Type B pancreatic cell (in vitro differentiated cells): ENCODE measurements around the gene FREY1. TPM values are rescaled to one million over a fixed set of nuclear protein-coding genes. Genes with fewer than 3 reads are reported as not detected.

Experiments
- DNase-seq: peaks from one replicate; pipeline ENCODE4 v3.0.0; 2021; ENCODE audit warnings: mixed read lengths; ENCODE audit not compliant: unreplicated experiment; ENCODE audit errors: extremely low spot score
- H3K27ac Mint-ChIP-seq: 2 replicates; pipeline ENCODE4 v1.8.0; 2021; ENCODE audit warnings: mild to moderate bottlenecking, mixed read lengths
- H3K27me3 Mint-ChIP-seq: 2 replicates; pipeline ENCODE4 v1.8.0; 2021; ENCODE audit warnings: mixed read lengths
- H3K36me3 Mint-ChIP-seq: 2 replicates; pipeline ENCODE4 v1.8.0; 2021; ENCODE audit warnings: mixed read lengths
- H3K4me1 Mint-ChIP-seq: one replicate; pipeline ENCODE4 v1.8.0; 2021; ENCODE audit warnings: mixed read lengths; ENCODE audit not compliant: unreplicated experiment
- H3K4me3 Mint-ChIP-seq: 2 replicates; pipeline ENCODE4 v1.8.0; 2021; ENCODE audit warnings: mild to moderate bottlenecking, mixed read lengths
- H3K9me3 Mint-ChIP-seq: 2 replicates; pipeline ENCODE4 v1.8.0; 2021; ENCODE audit warnings: mixed read lengths
- total RNA-seq: library from RNA; stranded (reverse); gene quantifications from 2 replicates; pipeline ENCODE4 v1.2.1, GENCODE V29; 2021; ENCODE audit warnings: low replicate concordance
- TF ChIP-seq, protein P1 (sequence below): fragments of 200-600 bp; sonication (generic); conservative IDR thresholded peaks from 2 replicates; pipeline ENCODE4 v1.5.0; 2021; ENCODE audit warnings: antibody characterized with exemption, mild to moderate bottlenecking

FREY1 gene
- total RNA-seq, 1 donor from 2014 or later, result 1.4 TPM

DNA sequence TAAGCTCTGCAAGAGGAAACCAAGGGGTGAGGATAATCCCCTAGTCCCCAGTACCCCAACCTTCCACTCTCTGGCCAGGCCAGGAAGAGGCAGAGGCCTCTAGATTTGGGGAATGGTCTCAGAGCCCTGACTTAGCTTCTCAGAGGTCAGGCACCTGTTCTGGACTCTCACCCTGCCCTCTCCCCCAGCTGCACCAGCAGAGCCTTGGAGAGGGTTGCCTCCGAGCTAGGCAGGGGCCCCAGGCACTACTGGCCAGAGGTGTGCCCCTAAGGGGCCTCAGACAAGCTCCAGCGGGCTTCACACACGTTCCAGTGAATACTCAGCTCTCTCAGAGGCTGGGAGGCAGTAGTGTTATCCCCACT is 8.0 kb downstream of the FREY1 start:
- no peak for DNase-seq
- H3K36me3 Mint-ChIP-seq, result no peaks in the 10 kb centered on the region
- peak overlapping the region; percentile 83 for H3K4me3 Mint-ChIP-seq
- no peaks in the 10 kb centered on the region for H3K27me3 Mint-ChIP-seq
- TF ChIP-seq, protein P1, sequence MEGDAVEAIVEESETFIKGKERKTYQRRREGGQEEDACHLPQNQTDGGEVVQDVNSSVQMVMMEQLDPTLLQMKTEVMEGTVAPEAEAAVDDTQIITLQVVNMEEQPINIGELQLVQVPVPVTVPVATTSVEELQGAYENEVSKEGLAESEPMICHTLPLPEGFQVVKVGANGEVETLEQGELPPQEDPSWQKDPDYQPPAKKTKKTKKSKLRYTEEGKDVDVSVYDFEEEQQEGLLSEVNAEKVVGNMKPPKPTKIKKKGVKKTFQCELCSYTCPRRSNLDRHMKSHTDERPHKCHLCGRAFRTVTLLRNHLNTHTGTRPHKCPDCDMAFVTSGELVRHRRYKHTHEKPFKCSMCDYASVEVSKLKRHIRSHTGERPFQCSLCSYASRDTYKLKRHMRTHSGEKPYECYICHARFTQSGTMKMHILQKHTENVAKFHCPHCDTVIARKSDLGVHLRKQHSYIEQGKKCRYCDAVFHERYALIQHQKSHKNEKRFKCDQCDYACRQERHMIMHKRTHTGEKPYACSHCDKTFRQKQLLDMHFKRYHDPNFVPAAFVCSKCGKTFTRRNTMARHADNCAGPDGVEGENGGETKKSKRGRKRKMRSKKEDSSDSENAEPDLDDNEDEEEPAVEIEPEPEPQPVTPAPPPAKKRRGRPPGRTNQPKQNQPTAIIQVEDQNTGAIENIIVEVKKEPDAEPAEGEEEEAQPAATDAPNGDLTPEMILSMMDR, result no peak
- peaks cover 7% of the 10 kb centered on the region for H3K4me1 Mint-ChIP-seq
- H3K9me3 Mint-ChIP-seq, result no peaks in the 10 kb centered on the region
- peak overlapping the region; percentile 56 for H3K27ac Mint-ChIP-seq

DNA sequence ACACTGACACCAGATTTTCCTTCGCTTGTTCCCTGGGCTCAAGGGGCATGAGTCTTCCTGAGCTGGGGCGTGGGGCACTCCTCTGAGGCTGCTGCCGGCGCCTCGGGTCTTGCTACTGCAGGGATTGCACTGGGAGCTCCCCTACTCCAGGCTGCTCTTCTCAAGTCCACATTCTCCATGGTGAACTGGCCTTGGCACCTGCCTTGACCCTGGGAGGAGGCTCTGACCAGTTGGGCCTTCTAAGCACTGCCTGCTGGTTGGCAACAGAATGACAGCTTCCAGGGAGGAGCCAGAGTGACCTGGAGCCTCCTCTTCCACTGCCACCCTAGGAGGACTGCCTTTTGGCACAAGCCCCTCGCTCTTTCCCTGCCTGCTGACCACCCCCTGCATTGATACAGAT is 9.5 kb downstream of the FREY1 start:
- Mint-ChIP-seq H3K4me3 (no peak overlapping the region), H3K9me3 (no peaks in the 10 kb centered on the region), H3K27ac (no peak overlapping the region), H3K36me3 (no peaks in the 10 kb centered on the region), H3K4me1 (peaks cover 12% of the 10 kb centered on the region), H3K27me3 (no peaks in the 10 kb centered on the region)
- no peak for DNase-seq
- TF ChIP-seq, protein P1, result no peak

DNA sequence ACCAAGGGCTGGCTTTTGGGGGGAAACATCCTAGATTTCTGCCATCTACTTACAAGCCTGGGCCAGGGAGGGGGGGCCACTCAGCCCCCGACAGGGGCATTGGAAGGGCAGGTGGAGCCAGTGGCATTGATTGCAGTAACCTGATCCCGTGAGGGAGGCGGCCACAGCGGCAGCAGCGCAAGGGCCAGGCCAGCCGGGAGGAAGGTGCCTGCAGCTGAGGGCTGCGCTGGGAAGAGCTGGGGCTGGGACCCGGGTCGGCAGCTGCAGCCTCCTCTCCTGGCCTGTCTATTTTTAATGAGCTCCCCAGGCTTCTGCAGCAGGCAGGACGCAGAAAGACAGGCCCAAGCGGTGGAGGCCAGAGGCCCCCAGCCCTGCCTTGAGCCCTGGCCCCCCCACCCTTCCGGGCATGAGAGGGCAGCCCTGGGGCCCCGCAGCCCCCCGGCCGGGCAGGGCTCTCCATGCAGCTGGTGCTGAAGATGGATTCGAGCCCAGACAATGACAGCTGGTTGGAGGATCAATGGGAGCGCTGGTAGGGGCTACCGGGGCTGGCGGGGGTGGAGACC is 10.6 kb downstream of the FREY1 start:
- Mint-ChIP-seq H3K27me3 (no peaks in the 10 kb centered on the region), H3K9me3 (no peaks in the 10 kb centered on the region), H3K36me3 (no peaks in the 10 kb centered on the region), H3K27ac (no peak overlapping the region), H3K4me3 (no peak overlapping the region), H3K4me1 (peaks cover 12% of the 10 kb centered on the region)
- DNase-seq, result no peak
- TF ChIP-seq, protein P1, result no peak

DNA sequence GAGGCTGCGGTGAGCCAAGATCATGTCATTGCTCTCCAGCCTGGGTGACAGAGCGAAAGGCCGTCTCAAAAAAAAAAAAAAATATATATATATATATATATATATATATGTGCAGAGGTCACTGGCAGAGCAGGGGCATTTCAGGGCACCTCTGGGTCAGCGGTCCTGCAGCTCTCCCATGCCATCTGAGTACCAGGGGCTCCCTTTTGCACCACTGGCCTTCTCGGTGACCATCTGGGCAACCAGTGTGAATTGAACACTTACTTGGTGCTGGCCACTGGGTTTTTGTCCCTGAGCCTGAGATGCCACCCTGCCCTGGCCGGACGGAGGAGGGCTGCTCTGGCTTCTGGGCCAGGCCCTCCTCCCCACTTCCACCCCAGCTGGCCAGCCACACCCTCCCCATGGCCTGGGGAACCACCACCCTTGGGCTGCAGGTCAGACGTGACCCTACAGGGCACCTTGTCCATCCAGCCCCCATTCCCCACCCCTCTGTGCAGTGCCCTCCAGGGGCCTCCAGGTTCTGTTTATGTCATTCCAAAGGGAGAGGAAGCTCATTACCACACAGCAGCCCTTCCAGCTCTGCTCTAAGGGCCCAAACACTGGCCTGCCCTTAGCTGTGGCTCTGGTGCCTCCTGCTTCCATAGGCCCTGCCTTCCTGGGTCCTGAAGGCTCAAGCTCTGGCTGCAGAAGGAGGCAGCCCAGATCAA is 11.4 kb downstream of the FREY1 start:
- no peak overlapping the region for H3K4me3 Mint-ChIP-seq
- H3K36me3 Mint-ChIP-seq, result no peaks in the 10 kb centered on the region
- DNase-seq, result no peak
- no peak overlapping the region for H3K27ac Mint-ChIP-seq
- H3K27me3 Mint-ChIP-seq, result no peaks in the 10 kb centered on the region
- no peaks in the 10 kb centered on the region for H3K9me3 Mint-ChIP-seq
- TF ChIP-seq, protein P1, result no peak
- peaks cover 11% of the 10 kb centered on the region for H3K4me1 Mint-ChIP-seq

DNA sequence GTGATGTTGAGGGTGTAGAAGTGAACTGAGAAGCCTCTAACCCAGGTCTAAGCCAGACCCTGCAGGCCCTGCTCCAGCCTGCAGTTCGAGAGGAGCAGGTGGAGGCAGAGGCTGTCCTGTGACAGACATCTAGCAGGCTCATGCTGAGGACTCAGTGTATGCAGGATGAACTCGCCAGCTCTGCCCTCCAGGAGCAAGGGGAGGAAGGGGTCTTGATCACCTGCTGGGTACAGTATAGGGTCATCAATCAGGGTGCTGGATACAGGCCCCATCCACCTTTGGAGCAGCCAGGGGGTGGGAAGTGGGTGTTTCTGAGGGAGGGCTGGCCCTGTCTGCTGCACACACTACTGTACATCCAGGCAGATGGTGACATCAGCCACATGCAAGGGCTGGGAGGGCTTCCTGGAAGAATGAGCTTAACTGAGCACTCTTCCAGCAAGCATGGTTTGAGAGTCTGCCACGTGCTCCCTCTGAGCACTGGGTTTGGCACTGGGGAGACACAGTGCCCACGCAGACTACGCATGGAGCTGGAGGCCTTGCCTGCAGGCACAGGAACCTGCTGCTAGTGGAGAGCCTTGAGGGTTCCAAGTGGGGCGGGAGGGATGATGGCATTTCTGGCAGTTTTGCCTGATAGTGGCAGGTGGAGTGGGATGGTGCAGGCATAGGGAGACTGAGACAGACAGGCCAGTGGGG is 12.4 kb downstream of the FREY1 start:
- Mint-ChIP-seq H3K4me3 (no peak overlapping the region), H3K27ac (no peak overlapping the region), H3K9me3 (no peaks in the 10 kb centered on the region), H3K4me1 (peaks cover 9% of the 10 kb centered on the region), H3K36me3 (no peaks in the 10 kb centered on the region), H3K27me3 (no peaks in the 10 kb centered on the region)
- DNase-seq, result no peak
- TF ChIP-seq, protein P1, result no peak
